Measurements from ENCODE around the gene ST8SIA5. TPM values are rescaled to one million over a fixed set of nuclear protein-coding genes. Genes with fewer than 3 reads are reported as not detected.

The ST8SIA5 gene
- total and polyA plus RNA-seq, 10 donors: under 0.01 to 0.30 (median 0.07) TPM; not detected in 3

DNA sequence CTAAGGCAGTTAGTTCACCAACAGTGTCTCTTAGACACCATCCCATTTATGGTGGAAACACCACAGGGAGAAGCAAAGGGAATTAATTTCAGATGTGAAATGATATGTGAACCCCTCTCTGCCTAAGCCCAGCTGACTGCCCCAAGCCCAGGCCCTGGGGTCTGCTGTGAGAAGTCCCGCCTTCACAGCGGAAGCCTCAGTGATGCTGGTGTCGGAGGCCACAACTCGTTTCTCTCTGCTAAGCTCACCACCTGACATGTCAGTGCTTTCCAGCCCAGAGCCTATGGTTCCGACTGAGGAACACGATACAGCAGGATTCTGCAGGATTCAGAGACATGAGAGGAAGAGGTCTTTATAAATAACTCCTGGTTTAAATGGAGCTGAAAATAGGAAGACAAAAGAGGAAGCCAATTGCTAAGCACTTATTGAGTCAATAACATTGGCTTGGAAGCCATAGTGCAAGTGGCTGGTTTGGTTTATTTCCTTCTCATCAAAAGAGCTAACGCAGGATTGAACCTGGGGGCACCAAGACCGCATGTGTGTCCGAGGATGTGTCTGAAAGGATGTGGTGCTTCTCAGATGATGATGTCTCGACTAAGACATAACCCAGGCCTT, 78.0 kb downstream of the ST8SIA5 start:
- intact Hi-C loops (cut with DNase I; ENCODE audit: low total_unique reads): no loop called here
- no peak overlapping the region for H3K4me3 ChIP-seq
- no peaks in the 10 kb centered on the region for H3K4me1 ChIP-seq
- no peak for DNase-seq
- peaks cover 0 to 14% (median 0%) of the 10 kb centered on the region in 7 donors for H3K27me3 ChIP-seq (replicated peaks in 1 of 7)
- no peak overlapping the region for H3K27ac ChIP-seq
- no peaks in the 10 kb centered on the region for H3K9me3 ChIP-seq
- WGBS, 5 donors: 53 to 65% (median 61%) methylated on average over 10 of the region's 10 CpGs
- no peak for TF ChIP-seq CTCF (IDR thresholded peaks at IDR 0.05 in 8 of 11, conservative IDR thresholded peaks at IDR 0.05 in 3 of 11)
- TF ChIP-seq POLR2AphosphoS5 (IDR thresholded peaks at IDR 0.05): no peak
- TF ChIP-seq POLR2A (IDR thresholded peaks at IDR 0.05): no peak
- H3K36me3 ChIP-seq: no peaks in the 10 kb centered on the region

DNA sequence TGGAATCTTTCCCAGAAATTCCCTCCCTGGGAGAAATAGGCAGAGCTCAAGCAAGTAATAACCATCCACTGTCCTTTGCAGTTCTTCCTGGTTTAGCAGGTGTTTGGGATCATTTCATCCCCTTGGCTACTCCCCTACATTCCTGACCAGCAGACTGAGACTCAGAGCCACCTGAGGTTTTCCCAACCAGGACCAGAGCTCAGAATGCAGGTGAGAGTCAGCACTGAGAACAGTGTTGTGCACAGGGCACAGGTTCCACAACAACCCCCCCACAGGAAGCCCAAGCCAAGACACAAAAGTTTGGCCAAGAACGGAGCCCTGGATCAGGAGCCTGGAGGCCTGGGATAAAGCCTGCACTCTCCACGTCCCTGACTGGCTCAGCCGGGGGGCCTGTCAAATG, 78.8 kb downstream of the ST8SIA5 start:
- WGBS, 5 donors: 84 to 93% (median 89%) methylated on average over 3 of the region's 3 CpGs
- Histone ChIP-seq H3K27me3 (replicated peaks in 1 of 7) (peaks cover 0 to 14% (median 0%) of the 10 kb centered on the region in 7 donors), H3K4me3 (no peak overlapping the region), H3K9me3 (no peaks in the 10 kb centered on the region), H3K27ac (no peak overlapping the region), H3K36me3 (no peaks in the 10 kb centered on the region), H3K4me1 (no peaks in the 10 kb centered on the region)
- TF ChIP-seq CTCF (IDR thresholded peaks at IDR 0.05 in 8 of 11, conservative IDR thresholded peaks at IDR 0.05 in 3 of 11) (no peak), POLR2A (IDR thresholded peaks at IDR 0.05) (no peak), POLR2AphosphoS5 (IDR thresholded peaks at IDR 0.05) (no peak)
- no peak for DNase-seq
- intact Hi-C loops (cut with DNase I; ENCODE audit: low total_unique reads): no loop called here

GRCh38 chr18:46677611-46678010, 79.2 kb downstream of the ST8SIA5 start:
- Histone ChIP-seq H3K36me3 (no peaks in the 10 kb centered on the region), H3K27ac (no peak overlapping the region), H3K4me1 (peaks cover 0 to 2% (median 0%) of the 10 kb centered on the region in 6 donors), H3K4me3 (no peak overlapping the region), H3K27me3 (replicated peaks in 1 of 7) (peaks cover 0 to 14% (median 0%) of the 10 kb centered on the region in 7 donors), H3K9me3 (no peaks in the 10 kb centered on the region)
- DNase-seq: no peak
- WGBS, 5 donors: 70 to 100% (median 79%) methylated on average over 2 of the region's 2 CpGs
- intact Hi-C loops (cut with DNase I; ENCODE audit: low total_unique reads): no loop called here
- TF ChIP-seq POLR2AphosphoS5 (IDR thresholded peaks at IDR 0.05): no peak
- TF ChIP-seq CTCF (IDR thresholded peaks at IDR 0.05 in 8 of 11, conservative IDR thresholded peaks at IDR 0.05 in 3 of 11): no peak

GRCh38 chr18:46676182-46676835, 80.5 kb downstream of the ST8SIA5 start:
- 67 to 84% (median 71%) methylated on average over 15 of the region's 15 CpGs for WGBS, 5 donors
- intact Hi-C loops (cut with DNase I; ENCODE audit: low total_unique reads): no loop called here
- no peaks in the 10 kb centered on the region for H3K36me3 ChIP-seq
- no peak overlapping the region for H3K27ac ChIP-seq
- H3K4me3 ChIP-seq: no peak overlapping the region
- peaks cover 0 to 8% (median 0%) of the 10 kb centered on the region in 6 donors for H3K4me1 ChIP-seq
- peaks cover 0 to 14% (median 0%) of the 10 kb centered on the region in 7 donors for H3K27me3 ChIP-seq (replicated peaks in 1 of 7)
- no peaks in the 10 kb centered on the region for H3K9me3 ChIP-seq
- no peak for DNase-seq
- TF ChIP-seq POLR2A (IDR thresholded peaks at IDR 0.05): no peak
- no peak for TF ChIP-seq CTCF (IDR thresholded peaks at IDR 0.05 in 8 of 11, conservative IDR thresholded peaks at IDR 0.05 in 3 of 11)
- no peak for TF ChIP-seq POLR2AphosphoS5 (IDR thresholded peaks at IDR 0.05)
